GM18526 (cell line): Measurements from ENCODE around the gene UBE2QL1.

Source experiments
- POLR2A ChIP-seq: IDR thresholded peaks from 3 replicates; pipeline ENCODE4 v1.6.1; 2011; ENCODE audit not compliant: insufficient read length; ENCODE audit errors: extremely low read depth

Gene UBE2QL1

GRCh38 chr5:6448622-6449464 is at the start of gene UBE2QL1:
TSS of gene UBE2QL1 (plus strand) at chr5:6448859. CDS start at chr5:6448894, 35 bp downstream.
- no peak for TF ChIP-seq POLR2A

GRCh38 chr5:6399980-6400910 is 48.4 kb upstream of the UBE2QL1 start:
- no peak for TF ChIP-seq POLR2A

GRCh38 chr5:6401410-6401809 is 47.2 kb upstream of the UBE2QL1 start:
- no peak for TF ChIP-seq POLR2A

GRCh38 chr5:6402939-6403338 is 45.7 kb upstream of the UBE2QL1 start:
- no peak for TF ChIP-seq POLR2A

GRCh38 chr5:6403416-6403815 is 45.2 kb upstream of the UBE2QL1 start:
- no peak for TF ChIP-seq POLR2A

- no peak for TF ChIP-seq POLR2A
These were observed 44.5 kb upstream of the UBE2QL1 start for GRCh38 chr5:6404129-6404528.

- no peak for TF ChIP-seq POLR2A
These were observed 43.1 kb upstream of the UBE2QL1 start for GRCh38 chr5:6405591-6405990.

- no peak for TF ChIP-seq POLR2A
These were observed 41.0 kb upstream of the UBE2QL1 start for GRCh38 chr5:6407558-6408259.

- TF ChIP-seq POLR2A = no peak
These were observed 40.4 kb upstream of the UBE2QL1 start for GRCh38 chr5:6408260-6408596.

GRCh38 chr5:6408627-6409446 is 39.8 kb upstream of the UBE2QL1 start:
- no peak for TF ChIP-seq POLR2A

GRCh38 chr5:6410421-6410820 is 38.2 kb upstream of the UBE2QL1 start:
- no peak for TF ChIP-seq POLR2A

- no peak for TF ChIP-seq POLR2A
These were observed 37.5 kb upstream of the UBE2QL1 start for GRCh38 chr5:6411141-6411540.

- TF ChIP-seq POLR2A = no peak
These were observed 35.8 kb upstream of the UBE2QL1 start for GRCh38 chr5:6412811-6413210.

- no peak for TF ChIP-seq POLR2A
These were observed 31.0 kb upstream of the UBE2QL1 start for GRCh38 chr5:6417657-6418056.
